IMR-90 (cell line): ENCODE measurements around the gene PDK1. TPM values are rescaled to one million over a fixed set of nuclear protein-coding genes. Genes with fewer than 3 reads are reported as not detected.

Source experiments
- ATAC-seq: fragments of 200-7000 bp; cut with Tn5 transposase; 2 replicates; pipeline ENCODE4 v1.9.1; 2020; ENCODE audit warnings: low read depth, mild to moderate bottlenecking, moderate library complexity
- BruUV-seq: library from RNA; stranded (reverse); fragments of 400-500 nt; replicated peaks from 2 replicates; lab custom pipeline; 2021; lab: Mats Ljungman, UMichigan
- CTCF ChIA-PET: fragments of 300-600 bp; formaldehyde crosslinking; extraction: SDS; loops from one replicate; lab custom pipeline; 2021; ENCODE audit warnings: antibody characterized with exemption; lab: Yijun Ruan, JAX
- POLR2A ChIA-PET: fragments of 300-600 bp; sonication (Branson Sonifier 250); formaldehyde crosslinking; loops from one replicate; lab custom pipeline; 2022; ENCODE audit warnings: antibody characterized with exemption; ENCODE audit not compliant: unreplicated experiment; lab: Charles Lee
- DNase-seq: peaks from one replicate; pipeline ENCODE4 v3.0.0; 2013
- H2AFZ ChIP-seq: replicated peaks from 2 replicates; pipeline ENCODE3; 2013; ENCODE audit warnings: low read length, mild to moderate bottlenecking; ENCODE audit not compliant: poor library complexity
- H2AK5ac ChIP-seq: 2 replicates; pipeline ENCODE4 v1.6.1; 2013; ENCODE audit warnings: low read depth, low read length, inconsistent platforms
- H2AK9ac ChIP-seq: replicated peaks from 2 replicates; pipeline ENCODE3; 2013; ENCODE audit warnings: mild to moderate bottlenecking, low read depth, low read length, moderate library complexity; ENCODE audit not compliant: poor library complexity
- H2BK120ac ChIP-seq: 2 replicates; pipeline ENCODE4 v1.6.1; 2013; ENCODE audit warnings: low read depth, low read length, inconsistent platforms
- H2BK15ac ChIP-seq: 3 replicates; pipeline ENCODE4 v1.6.1; 2013; ENCODE audit warnings: low read depth, low read length, inconsistent platforms
- H2BK20ac ChIP-seq: 2 replicates; pipeline ENCODE4 v1.6.1; 2013; ENCODE audit warnings: low read depth, mild to moderate bottlenecking, inconsistent platforms, low read length, moderate library complexity
- H2BK5ac ChIP-seq: 2 replicates; pipeline ENCODE4 v1.6.1; 2013; ENCODE audit warnings: mild to moderate bottlenecking, low read depth, low read length, inconsistent platforms; ENCODE audit not compliant: poor library complexity, severe bottlenecking
- H3K14ac ChIP-seq: replicated peaks from 2 replicates; pipeline ENCODE4 v1.6.1; 2013; ENCODE audit warnings: low read depth, low read length, inconsistent platforms
- H3K18ac ChIP-seq: 2 replicates; pipeline ENCODE4 v1.6.1; 2013; ENCODE audit warnings: low read depth, low read length, control low read depth
- H3K23ac ChIP-seq: 2 replicates; pipeline ENCODE4 v1.6.1; 2013; ENCODE audit warnings: low read depth, low read length, inconsistent platforms
- H3K27ac ChIP-seq: 2 replicates; pipeline ENCODE4 v1.5.1; 2013; ENCODE audit warnings: mild to moderate bottlenecking, control low read depth, low read length; ENCODE audit not compliant: insufficient read depth
- H3K27me3 ChIP-seq: 2 replicates; pipeline ENCODE4 v1.6.1; 2013; ENCODE audit warnings: low read length; ENCODE audit not compliant: control insufficient read depth, insufficient read depth
- H3K36me3 ChIP-seq: 2 replicates; pipeline ENCODE4 v1.6.1; 2013; ENCODE audit warnings: low read length, mixed read lengths; ENCODE audit not compliant: control insufficient read depth, insufficient read depth
- H3K4ac ChIP-seq: 2 replicates; pipeline ENCODE4 v1.6.1; 2013; ENCODE audit warnings: low read depth, low read length, inconsistent platforms
- H3K4me1 ChIP-seq: 2 replicates; pipeline ENCODE4 v1.6.1; 2013; ENCODE audit warnings: low read length, mixed read lengths; ENCODE audit not compliant: control insufficient read depth, insufficient read depth
- H3K4me2 ChIP-seq: 2 replicates; pipeline ENCODE4 v1.6.1; 2013; ENCODE audit warnings: low read depth, mild to moderate bottlenecking, control low read depth, low read length, moderate library complexity
- H3K4me3 ChIP-seq: 2 replicates; pipeline ENCODE4 v1.5.1; 2013; ENCODE audit warnings: low read depth, mild to moderate bottlenecking, control low read depth, low read length, moderate library complexity; ENCODE audit not compliant: insufficient read depth
- H3K56ac ChIP-seq: 2 replicates; pipeline ENCODE4 v1.6.1; 2013; ENCODE audit warnings: low read length, inconsistent platforms; ENCODE audit not compliant: insufficient read depth; ENCODE audit errors: extremely low read depth
- H3K79me1 ChIP-seq, 2 experiments: 2 replicates each; pipeline ENCODE4 v1.6.1; 2013; ENCODE audit warnings: low read length in 2 of 2, inconsistent platforms in 1 of 2, low read depth in 1 of 2
- H3K9ac ChIP-seq: 2 replicates; pipeline ENCODE4 v1.6.1; 2013; ENCODE audit warnings: low read depth, low read length, control low read depth
- H3K9me1 ChIP-seq: 2 replicates; pipeline ENCODE4 v1.6.1; 2013; ENCODE audit warnings: low read length, inconsistent platforms; ENCODE audit not compliant: insufficient read depth
- H3K9me3 ChIP-seq: 2 replicates; pipeline ENCODE4 v1.6.1; 2013; ENCODE audit warnings: low read length; ENCODE audit not compliant: control insufficient read depth, insufficient read depth
- H4K20me1 ChIP-seq: 2 replicates; pipeline ENCODE4 v1.6.1; 2013; ENCODE audit warnings: low read length, inconsistent platforms; ENCODE audit not compliant: insufficient read depth
- H4K5ac ChIP-seq: 2 replicates; pipeline ENCODE4 v1.6.1; 2013; ENCODE audit warnings: mild to moderate bottlenecking, low read depth, low read length, control low read depth
- H4K8ac ChIP-seq, 2 experiments: 2 replicates each; pipeline ENCODE4 v1.6.1; 2013; ENCODE audit warnings: low read depth in 2 of 2, low read length in 2 of 2, control low read depth in 1 of 2, inconsistent platforms in 1 of 2
- H4K91ac ChIP-seq: 2 replicates; pipeline ENCODE4 v1.6.1; 2013; ENCODE audit warnings: low read depth, low read length, inconsistent platforms; ENCODE audit not compliant: insufficient read depth
- BHLHE40 ChIP-seq: fragments of 150-350 bp; IDR thresholded peaks from 2 replicates; pipeline ENCODE4 v1.6.1; 2016; ENCODE audit warnings: mild to moderate bottlenecking, low read depth, low read length
- CEBPB ChIP-seq: IDR thresholded peaks from 2 replicates; pipeline ENCODE4 v1.6.1; 2012; ENCODE audit warnings: low read depth, low read length, improper control_type of control experiment
- CHD1 ChIP-seq: IDR thresholded peaks from 2 replicates; pipeline ENCODE4 v1.6.1; 2012; ENCODE audit warnings: low read depth, low read length, improper control_type of control experiment
- CTCF ChIP-seq: conservative IDR thresholded peaks from 2 replicates; pipeline ENCODE4 v1.5.1; 2012; ENCODE audit warnings: mild to moderate bottlenecking, low read depth, low read length, improper control_type of control experiment
- ELK1 ChIP-seq: fragments of 150-350 bp; IDR thresholded peaks from 2 replicates; pipeline ENCODE4 v1.6.1; 2016; ENCODE audit warnings: low read depth, mild to moderate bottlenecking, low read length, moderate library complexity, borderline replicate concordance
- FOS ChIP-seq: fragments of 150-350 bp; IDR thresholded peaks from 2 replicates; pipeline ENCODE4 v1.6.1; 2016; ENCODE audit warnings: low read depth, low read length
- MAFK ChIP-seq: IDR thresholded peaks from 2 replicates; pipeline ENCODE4 v1.6.1; 2012; ENCODE audit warnings: low read depth, low read length, improper control_type of control experiment
- MAZ ChIP-seq: IDR thresholded peaks from 2 replicates; pipeline ENCODE4 v1.6.1; 2012; ENCODE audit warnings: low read depth, mild to moderate bottlenecking, low read length, improper control_type of control experiment, moderate library complexity, borderline replicate concordance
- MXI1 ChIP-seq: IDR thresholded peaks from 2 replicates; pipeline ENCODE4 v1.6.1; 2012; ENCODE audit warnings: low read depth, mild to moderate bottlenecking, low read length, moderate library complexity, borderline replicate concordance
- NFE2L2 ChIP-seq: fragments of 150-350 bp; IDR thresholded peaks from 2 replicates; pipeline ENCODE4 v1.6.1; 2016; ENCODE audit warnings: low read depth, mild to moderate bottlenecking, low read length
- RAD21 ChIP-seq: IDR thresholded peaks from 2 replicates; pipeline ENCODE4 v1.6.1; 2012; ENCODE audit warnings: low read length, improper control_type of control experiment
- RFX5 ChIP-seq: IDR thresholded peaks from 2 replicates; pipeline ENCODE4 v1.8.0; 2012; ENCODE audit warnings: low read depth, mild to moderate bottlenecking, low read length, moderate library complexity
- SMC3 ChIP-seq: fragments of 150-350 bp; IDR thresholded peaks from 2 replicates; pipeline ENCODE4 v1.6.1; 2016; ENCODE audit warnings: low read depth, mild to moderate bottlenecking, antibody characterized with exemption, low read length, moderate library complexity
- WGBS, 2 experiments: methylation state at CpG; one replicate each; pipeline versions ENCODE4 v1.1.5 to v1.1.7; 2013; ENCODE audit warnings: missing lambda C conversion rate in 2 of 2; ENCODE audit not compliant: insufficient read length in 1 of 2; ENCODE audit errors: extremely low coverage in 2 of 2; 5-methylcytosine and 5-hydroxymethylcytosine counted together
- dilution Hi-C: fragments of 300-500 bp; cut with HindIII; formaldehyde crosslinking; loops from one replicate; pipeline ENCODE4 v1.14.3; 2018; ENCODE audit warnings: low sequenced_read_pairs; ENCODE audit not compliant: unreplicated experiment
- in situ Hi-C: fragments of 300-500 bp; cut with MboI; formaldehyde crosslinking; loops from 3 replicates; pipeline ENCODE4 v1.14.3; 2019; ENCODE audit warnings: low sequenced_read_pairs, inconsistent platforms, mixed read lengths
- intact Hi-C: fragments of 100-400 bp; cut with micrococcal nuclease; formaldehyde crosslinking; loops from 2 replicates; pipeline ENCODE4 v1.10.0; 2022
- polyA plus RNA-seq, 3 experiments: library from polyadenylated mRNA; depleted of rRNA; stranded (reverse); fragments of >200 nt; gene quantifications; 2 replicates each; pipeline ENCODE4 v1.2.3, GENCODE V29; 2012; ENCODE audit warnings: low replicate concordance in 1 of 3
- total RNA-seq: library from RNA; depleted of rRNA; stranded (reverse); fragments of >200 nt; gene quantifications from 2 replicates; pipeline ENCODE4 v1.2.3, GENCODE V29; 2012

PDK1 gene
- total and polyA plus RNA-seq, 2 of the 4 experiments (the other 2 are of a cell fraction) = 38.1 to 85.9 TPM

GRCh38 chr2:172588931-172589330 is 33.0 kb downstream of the PDK1 start:
- H3K4me1 ChIP-seq = peaks cover 5% of the 10 kb centered on the region; the same call in 1 of the 2 replicates
- H3K9me1 ChIP-seq = 0 out of 2 replicates have a peak, but pooled peaks cover 4% of the 10 kb centered on the region
- no peaks in the 10 kb centered on the region for H4K20me1 ChIP-seq
- no peak overlapping the region for H3K4me3 ChIP-seq
- H2BK15ac ChIP-seq = no peak overlapping the region
- no peak overlapping the region for H3K23ac ChIP-seq
- no peak overlapping the region for H3K56ac ChIP-seq
- no peak overlapping the region for H2AFZ ChIP-seq
- intact Hi-C loops (no loop called here), in situ Hi-C loops (no loop called here), dilution Hi-C loops (no loop called here)
- H4K5ac ChIP-seq = no peak overlapping the region
- no peak overlapping the region for H3K27ac ChIP-seq
- no peak overlapping the region for H4K8ac ChIP-seq
- no peak overlapping the region for H3K4ac ChIP-seq
- no peak overlapping the region for H3K14ac ChIP-seq
- no peak overlapping the region for H3K9ac ChIP-seq
- TF ChIP-seq NFE2L2 (no peak), MXI1 (no peak), BHLHE40 (no peak), ELK1 (no peak), FOS (no peak), CTCF (no peak), RFX5 (no peak), CHD1 (no peak), MAFK (no peak), MAZ (no peak), SMC3 (no peak), RAD21 (no peak), CEBPB (no peak)
- H2BK120ac ChIP-seq = no peak overlapping the region
- DNase-seq (peak; percentile 61), ATAC-seq (no peak)
- ChIA-PET POLR2A (no interaction called here), CTCF (interaction anchor here (1.2 kb wide), 1 partner anchor 8 kb away, joined by 3 read pairs; no protein-coding TSS in a partner anchor)
- no peak overlapping the region for H3K4me2 ChIP-seq
- no peak overlapping the region for H2AK9ac ChIP-seq
- no peak overlapping the region for H2AK5ac ChIP-seq
- H3K9me3 ChIP-seq = no peaks in the 10 kb centered on the region
- no peaks in the 10 kb centered on the region for H3K27me3 ChIP-seq
- no CpG with 5 or more reads among the region's 4 CpGs for WGBS, 2 experiments
- peak overlapping the region; percentile 1 for H2BK5ac ChIP-seq
- H3K18ac ChIP-seq = no peak overlapping the region
- H2BK20ac ChIP-seq = no peak overlapping the region
- no peak overlapping the region for H4K91ac ChIP-seq
- no TSS peak for BruUV-seq
- H3K79me1 ChIP-seq = peaks cover 34 to 35% of the 10 kb centered on the region in 2 experiments
- H3K36me3 ChIP-seq = peaks cover 48% of the 10 kb centered on the region
